GM23338 (cell line): Measurements from ENCODE around the gene C3orf70. TPM values are rescaled to one million over a fixed set of nuclear protein-coding genes. Genes with fewer than 3 reads are reported as not detected.

Experiments used
- ATAC-seq: fragments of 200-7000 bp; cut with Tn5 transposase; 3 replicates; pipeline ENCODE4 v1.9.1; 2020
- DNase-seq: peaks from one replicate; pipeline ENCODE4 v3.0.0-alpha.2; 2015; ENCODE audit warnings: low spot score
- H2AFZ ChIP-seq: fragments of 200-600 bp; sonication (generic); 2 replicates; pipeline ENCODE4 v1.8.0; 2016; ENCODE audit warnings: antibody characterized with exemption, mild to moderate bottlenecking, moderate library complexity
- H3F3A ChIP-seq: fragments of 200-600 bp; sonication (generic); replicated peaks from 2 replicates; pipeline ENCODE4 v1.8.0; 2017; ENCODE audit warnings: antibody characterized with exemption, mixed run types, low read depth
- H3K27ac ChIP-seq: fragments of 200-600 bp; sonication (generic); 2 replicates; pipeline ENCODE4 v1.6.1; 2016; ENCODE audit warnings: low read depth
- H3K27me3 ChIP-seq: fragments of 200-600 bp; sonication (generic); 2 replicates; pipeline ENCODE4 v1.8.0; 2016; ENCODE audit warnings: mild to moderate bottlenecking, mixed run types, moderate library complexity; ENCODE audit not compliant: insufficient read depth
- H3K36me3 ChIP-seq: fragments of 200-600 bp; sonication (generic); 2 replicates; pipeline ENCODE4 v1.8.0; 2016; ENCODE audit warnings: mild to moderate bottlenecking; ENCODE audit not compliant: insufficient read depth
- H3K4me1 ChIP-seq: fragments of 200-600 bp; sonication (generic); 2 replicates; pipeline ENCODE4 v1.8.0; 2016; ENCODE audit warnings: mild to moderate bottlenecking, moderate library complexity; ENCODE audit not compliant: insufficient read depth
- H3K4me2 ChIP-seq: fragments of 200-600 bp; sonication (generic); 2 replicates; pipeline ENCODE4 v1.7.1; 2017; ENCODE audit warnings: mixed run types
- H3K4me3 ChIP-seq: fragments of 200-600 bp; sonication (generic); 2 replicates; pipeline ENCODE4 v1.6.1; 2016; ENCODE audit warnings: mixed run types
- H3K79me2 ChIP-seq: fragments of 200-600 bp; sonication (generic); replicated peaks from 2 replicates; pipeline ENCODE4 v1.8.0; 2017; ENCODE audit warnings: mild to moderate bottlenecking; ENCODE audit not compliant: insufficient read depth
- H3K9me2 ChIP-seq: fragments of 200-600 bp; sonication (generic); 2 replicates; pipeline ENCODE4 v1.8.0; 2017; ENCODE audit not compliant: insufficient read depth
- H4K20me1 ChIP-seq: fragments of 200-600 bp; sonication (generic); replicated peaks from 2 replicates; pipeline ENCODE4 v1.8.0; 2017; ENCODE audit warnings: mild to moderate bottlenecking; ENCODE audit not compliant: insufficient read depth
- H3K27ac Mint-ChIP-seq: 2 replicates; pipeline ENCODE4 v1.8.0; 2020; ENCODE audit warnings: inconsistent platforms, mild to moderate bottlenecking, moderate library complexity, mixed read lengths
- H3K27me3 Mint-ChIP-seq: 3 replicates; pipeline ENCODE4 v1.8.0; 2022; ENCODE audit warnings: low read depth, mild to moderate bottlenecking, moderate library complexity, mixed read lengths, inconsistent platforms; ENCODE audit not compliant: insufficient read depth, poor library complexity
- H3K36me3 Mint-ChIP-seq: 3 replicates; pipeline ENCODE4 v1.8.0; 2021; ENCODE audit warnings: low read depth, mild to moderate bottlenecking, inconsistent platforms, moderate library complexity, mixed read lengths
- H3K4me1 Mint-ChIP-seq: 3 replicates; pipeline ENCODE4 v1.8.0; 2020; ENCODE audit warnings: mild to moderate bottlenecking, inconsistent platforms, mixed read lengths
- H3K4me3 Mint-ChIP-seq: 3 replicates; pipeline ENCODE4 v1.8.0; 2021; ENCODE audit warnings: moderate library complexity, mild to moderate bottlenecking, inconsistent platforms, mixed read lengths
- H3K9me3 Mint-ChIP-seq: 3 replicates; pipeline ENCODE4 v1.8.0; 2020; ENCODE audit warnings: moderate library complexity, mild to moderate bottlenecking, inconsistent platforms, mixed read lengths
- CTCF ChIP-seq, 2 experiments: fragments of 200-600 bp in 1 of 2; sonication (generic) in 1 of 2; conservative IDR thresholded peaks; 2 replicates each; pipeline versions ENCODE4 v1.5.1 to v1.6.1; 2016 to 2017; ENCODE audit warnings: antibody characterized with exemption in 2 of 2, low read depth in 2 of 2, mild to moderate bottlenecking in 2 of 2, moderate library complexity in 1 of 2
- ETS1 ChIP-seq: IDR thresholded peaks from 2 replicates; pipeline ENCODE4 v1.6.1; 2016; ENCODE audit warnings: antibody characterized with exemption
- EZH2phosphoT487 ChIP-seq: fragments of 200-600 bp; sonication (generic); IDR thresholded peaks from one replicate; pipeline ENCODE4 v1.8.1; 2018; ENCODE audit warnings: antibody characterized with exemption; ENCODE audit not compliant: unreplicated experiment
- JUNB ChIP-seq: IDR thresholded peaks from one replicate; pipeline ENCODE4 v1.6.1; 2016; ENCODE audit warnings: antibody characterized with exemption; ENCODE audit not compliant: unreplicated experiment
- POLR2AphosphoS5 ChIP-seq: IDR thresholded peaks from 2 replicates; pipeline ENCODE4 v1.6.1; 2016; ENCODE audit warnings: antibody characterized with exemption, low read depth
- REST ChIP-seq: IDR thresholded peaks from one replicate; pipeline ENCODE4 v1.6.1; 2018; ENCODE audit warnings: antibody characterized with exemption; ENCODE audit not compliant: unreplicated experiment
- STAT1 ChIP-seq: IDR thresholded peaks from one replicate; pipeline ENCODE4 v1.6.1; 2016; ENCODE audit warnings: antibody characterized with exemption; ENCODE audit not compliant: unreplicated experiment
- ZNF114 ChIP-seq: fragments of 250-450 bp; sonication (Bioruptor Pico); IDR thresholded peaks from 2 replicates; pipeline ENCODE4 v1.5.0; 2020; ENCODE audit warnings: mild to moderate bottlenecking, moderate library complexity
- ZNF331 ChIP-seq: fragments of 250-450 bp; sonication (Bioruptor Pico); IDR thresholded peaks from 2 replicates; pipeline ENCODE4 v1.5.0; 2020; ENCODE audit warnings: low read depth, mild to moderate bottlenecking, moderate library complexity
- ZNF462 ChIP-seq: fragments of 250-450 bp; sonication (Bioruptor Pico); IDR thresholded peaks from 2 replicates; pipeline ENCODE4 v1.5.0; 2020; ENCODE audit warnings: mild to moderate bottlenecking, moderate library complexity
- polyA plus RNA-seq: library from polyadenylated mRNA; unstranded; fragments of >200 nt; fragmentation: Nextera tagmentation; extraction: Ambion mirVana; gene quantifications from 2 replicates; pipeline ENCODE4 v1.2.1, GENCODE V29; 2016
- total RNA-seq: library from RNA; depleted of rRNA; stranded (reverse); fragments of >200 nt; shearing (Covaris generic); gene quantifications from 2 replicates; pipeline ENCODE4 v1.2.3, GENCODE V29; 2014

The C3orf70 gene
- total and polyA plus RNA-seq, 2 experiments from 2014 or later, result 0.45 to 1.5 TPM

- H3K27me3 ChIP-seq, result no peaks in the 10 kb centered on the region
- H2AFZ ChIP-seq, result no peak overlapping the region
- no peak for DNase-seq
- no peaks in the 10 kb centered on the region for H3K9me3 Mint-ChIP-seq
- no peak for TF ChIP-seq POLR2AphosphoS5
- no peak for TF ChIP-seq STAT1
- no peak for TF ChIP-seq ZNF331 (CRISPR knock-in tag)
- no peak for TF ChIP-seq JUNB
- no peaks in the 10 kb centered on the region for H4K20me1 ChIP-seq
- no peaks in the 10 kb centered on the region; the same call in 1 of the 2 replicates for H3K4me1 ChIP-seq
- no peak for ATAC-seq
- no peaks in the 10 kb centered on the region for H3F3A ChIP-seq
- no peak overlapping the region for H3K27ac Mint-ChIP-seq
- H3K36me3 Mint-ChIP-seq, result no peaks in the 10 kb centered on the region
- H3K4me2 ChIP-seq, result no peak overlapping the region
- H3K4me1 Mint-ChIP-seq, result no peaks in the 10 kb centered on the region
- no peak overlapping the region for H3K4me3 Mint-ChIP-seq
- H3K9me2 ChIP-seq, result no peaks in the 10 kb centered on the region
- peaks cover 7% of the 10 kb centered on the region for H3K27me3 Mint-ChIP-seq
- no peaks in the 10 kb centered on the region for H3K79me2 ChIP-seq
- no peak overlapping the region for H3K27ac ChIP-seq
- no peaks in the 10 kb centered on the region for H3K36me3 ChIP-seq
- H3K4me3 ChIP-seq, result no peak overlapping the region
These were observed 76.6 kb downstream of the C3orf70 start for GRCh38 chr3:185076219-185076618.

DNA sequence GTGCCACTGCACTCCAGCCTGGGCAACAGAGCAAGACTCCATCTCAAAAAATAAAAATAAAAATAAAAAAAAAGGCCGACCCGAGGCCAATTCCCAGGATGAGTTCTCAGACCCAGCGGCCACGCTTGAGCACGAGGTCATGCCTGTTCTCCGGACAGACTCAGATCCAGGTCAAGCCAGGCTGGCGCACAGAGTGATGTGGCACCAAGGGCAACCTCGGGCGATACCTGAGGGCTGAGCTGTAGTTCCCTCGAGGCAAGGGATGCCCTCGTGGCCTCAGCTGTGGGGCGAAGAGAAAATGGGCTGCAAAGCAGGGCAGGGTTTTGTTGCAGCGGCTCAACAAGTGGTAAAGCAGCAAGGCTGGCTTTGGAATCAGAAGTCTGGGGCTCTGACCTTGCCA, 77.3 kb downstream of the C3orf70 start:
- no peak overlapping the region for H3K27ac ChIP-seq
- Mint-ChIP-seq H3K27ac (no peak overlapping the region), H3K27me3 (peaks cover 12% of the 10 kb centered on the region), H3K4me3 (no peak overlapping the region), H3K9me3 (no peaks in the 10 kb centered on the region), H3K4me1 (peaks cover 5% of the 10 kb centered on the region), H3K36me3 (no peaks in the 10 kb centered on the region)
- no peaks in the 10 kb centered on the region for H3K79me2 ChIP-seq
- H2AFZ ChIP-seq, result no peak overlapping the region
- H3F3A ChIP-seq, result no peaks in the 10 kb centered on the region
- H3K4me2 ChIP-seq, result no peak overlapping the region
- DNase-seq (no peak), ATAC-seq (no peak)
- H3K27me3 ChIP-seq, result no peaks in the 10 kb centered on the region
- no peaks in the 10 kb centered on the region for H3K36me3 ChIP-seq
- H3K4me3 ChIP-seq, result no peak overlapping the region
- no peaks in the 10 kb centered on the region; the same call in 1 of the 2 replicates for H3K4me1 ChIP-seq
- H4K20me1 ChIP-seq, result no peaks in the 10 kb centered on the region
- no peaks in the 10 kb centered on the region for H3K9me2 ChIP-seq
- TF ChIP-seq EZH2phosphoT487, result no peak
- TF ChIP-seq CTCF (conservative IDR thresholded peaks at IDR 0.05; ENCODE audit: low read depth in 2 of 2), result no peak
- TF ChIP-seq ZNF331 (CRISPR knock-in tag), result no peak
- TF ChIP-seq ZNF114, result no peak
- no peak for TF ChIP-seq ZNF462
- no peak for TF ChIP-seq JUNB
- TF ChIP-seq REST, result no peak
- no peak for TF ChIP-seq POLR2AphosphoS5
- no peak for TF ChIP-seq ETS1
